GM21723 (cell line): ENCODE measurements around the gene TRAF4.

Experiments
- ATAC-seq: cut with Tn5 transposase; IDR thresholded peaks from one replicate; pipeline ENCODE4 v1.9.1; 2021; ENCODE audit warnings: mild to moderate bottlenecking, moderate library complexity; ENCODE audit not compliant: unreplicated experiment

The TRAF4 gene, protein sequence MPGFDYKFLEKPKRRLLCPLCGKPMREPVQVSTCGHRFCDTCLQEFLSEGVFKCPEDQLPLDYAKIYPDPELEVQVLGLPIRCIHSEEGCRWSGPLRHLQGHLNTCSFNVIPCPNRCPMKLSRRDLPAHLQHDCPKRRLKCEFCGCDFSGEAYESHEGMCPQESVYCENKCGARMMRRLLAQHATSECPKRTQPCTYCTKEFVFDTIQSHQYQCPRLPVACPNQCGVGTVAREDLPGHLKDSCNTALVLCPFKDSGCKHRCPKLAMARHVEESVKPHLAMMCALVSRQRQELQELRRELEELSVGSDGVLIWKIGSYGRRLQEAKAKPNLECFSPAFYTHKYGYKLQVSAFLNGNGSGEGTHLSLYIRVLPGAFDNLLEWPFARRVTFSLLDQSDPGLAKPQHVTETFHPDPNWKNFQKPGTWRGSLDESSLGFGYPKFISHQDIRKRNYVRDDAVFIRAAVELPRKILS

DNA sequence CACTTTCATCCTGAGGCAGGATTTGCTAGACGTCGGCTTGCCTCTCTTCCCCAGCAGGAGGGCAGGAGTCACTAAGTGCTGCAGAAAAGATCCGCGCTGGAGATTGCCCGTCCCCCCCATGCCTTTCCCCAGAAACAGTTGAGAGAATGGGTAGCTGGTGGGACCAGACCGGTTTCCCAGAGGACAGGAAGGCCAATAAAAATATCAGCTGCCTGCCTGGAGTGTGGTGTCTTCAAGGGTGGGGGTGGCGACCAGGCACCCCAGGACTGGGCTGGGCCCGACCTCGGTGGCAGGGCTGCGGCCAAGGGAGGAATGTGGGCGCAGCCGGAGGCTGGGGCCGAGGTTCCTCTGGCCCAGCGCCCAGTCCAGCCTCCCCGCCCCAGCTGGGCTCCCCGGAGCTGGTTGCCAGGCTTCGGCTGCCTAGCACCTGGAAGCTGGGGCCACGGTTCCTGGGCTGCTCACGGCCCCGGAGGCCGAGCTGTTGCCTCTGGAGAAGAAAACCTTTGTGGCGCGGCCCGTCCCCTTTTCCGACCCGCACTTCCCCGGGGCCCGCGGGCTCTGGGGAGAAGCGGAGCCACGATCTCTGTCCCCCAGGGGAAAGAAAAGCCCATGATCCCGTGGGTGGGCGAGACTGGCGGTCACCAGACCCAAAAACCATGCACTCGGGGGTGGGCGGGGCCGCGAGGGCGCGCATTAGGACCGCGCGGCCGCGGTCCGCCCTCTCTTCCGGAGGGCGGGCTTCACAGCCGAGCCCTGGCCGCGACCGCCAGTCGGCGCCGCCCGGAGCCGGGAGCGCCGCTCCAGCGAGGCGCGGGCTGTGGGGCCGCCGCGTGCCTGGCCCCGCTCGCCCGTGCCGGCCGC is at the start of gene TRAF4:
Gene TRAF4 (plus strand): TSS at position 769 of the 861 bp plus-strand sequence. CDS start 102 bp downstream, outside the sequence.
- ATAC-seq, result peak; percentile 54

- no peak for ATAC-seq
Measured at GRCh38 chr17:28698253-28698941, 45.4 kb upstream of the TRAF4 start.

DNA sequence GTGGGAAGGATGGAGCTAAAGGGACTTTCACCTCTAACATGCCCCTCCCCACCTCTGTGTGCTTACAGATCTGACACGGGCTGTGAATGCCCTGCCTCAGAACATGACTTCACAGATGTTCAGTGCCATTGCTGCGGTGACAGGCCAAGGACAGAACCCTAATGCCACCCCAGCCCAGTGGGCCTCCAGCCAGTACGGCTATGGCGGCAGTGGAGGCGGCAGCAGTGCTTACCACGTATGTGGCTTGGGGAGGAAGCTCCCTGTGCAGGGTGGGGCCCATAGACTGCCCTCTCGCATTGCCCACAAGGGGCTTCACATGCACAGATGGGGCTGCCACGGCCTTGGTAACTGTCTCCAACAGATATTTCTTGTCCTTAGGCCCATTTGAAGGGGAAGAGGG is 43.5 kb upstream of the TRAF4 start:
- no peak for ATAC-seq

DNA sequence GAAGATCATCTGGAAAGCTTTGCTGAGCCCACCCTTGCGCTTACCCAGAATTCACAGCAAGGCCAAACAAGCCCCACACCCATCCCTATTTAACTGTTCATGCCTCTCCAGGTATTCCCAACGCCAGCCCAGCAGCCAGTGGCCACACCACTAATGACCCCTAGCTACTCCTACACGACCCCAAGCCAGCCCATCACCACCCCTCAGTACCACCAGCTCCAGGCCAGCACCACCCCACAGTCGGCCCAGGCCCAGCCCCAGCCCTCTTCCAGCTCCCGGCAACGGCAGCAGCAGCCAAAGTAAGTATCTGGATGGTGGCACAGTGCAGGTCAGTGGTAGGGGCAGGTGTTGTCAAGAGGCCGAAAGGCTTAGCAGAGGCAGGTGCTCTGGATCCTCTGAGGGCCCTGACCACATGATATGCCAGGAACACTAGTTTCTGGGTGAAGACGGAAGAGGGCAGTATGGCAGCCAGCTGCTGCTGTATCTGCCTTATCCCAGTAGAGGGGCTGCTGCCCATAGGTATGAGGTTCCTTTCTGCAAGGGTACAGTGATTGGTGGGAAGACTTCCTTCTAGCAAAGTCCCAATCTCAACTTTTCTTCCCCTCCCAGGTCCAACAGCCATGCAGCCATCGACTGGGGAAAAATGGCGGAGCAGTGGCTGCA is 42.9 kb upstream of the TRAF4 start:
- ATAC-seq, result no peak

DNA sequence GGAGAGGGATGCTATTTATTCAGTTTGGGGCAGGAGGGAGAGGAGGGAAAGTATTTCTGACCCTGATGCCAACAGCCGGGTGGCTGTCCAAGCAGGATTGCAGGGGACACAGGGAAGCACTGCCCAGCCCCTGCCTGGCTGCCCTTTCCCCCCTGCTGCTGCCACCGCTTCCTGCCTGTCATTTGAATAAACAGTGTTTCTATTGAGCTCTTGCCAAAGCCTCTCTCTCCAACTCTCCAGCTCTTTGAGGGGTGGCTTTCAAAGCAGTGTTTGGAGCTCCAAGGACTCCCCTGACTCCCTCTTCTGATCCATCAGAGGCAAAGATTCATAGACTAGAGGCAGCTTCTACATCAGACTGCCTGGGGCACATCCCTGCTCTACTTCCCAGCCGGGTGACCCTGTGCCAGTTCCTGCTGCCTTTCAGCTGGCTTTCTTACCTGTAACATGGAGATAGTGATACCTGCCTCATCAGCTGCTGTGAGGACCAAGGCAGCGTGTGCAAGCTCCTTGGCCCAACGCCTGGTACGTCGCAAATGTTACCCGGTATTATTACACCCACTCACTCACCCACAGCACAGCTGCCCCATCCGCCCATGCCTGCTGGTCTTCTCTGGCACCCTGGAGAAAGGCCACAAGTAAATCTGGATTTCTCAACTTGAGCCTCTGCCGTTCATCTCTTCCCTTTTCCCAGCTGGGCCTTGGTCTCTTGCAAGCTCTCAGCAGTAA is 41.6 kb upstream of the TRAF4 start:
- ATAC-seq, result no peak

GRCh38 chr17:28702752-28703150 is 41.1 kb upstream of the TRAF4 start:
- ATAC-seq, result no peak

- no peak for ATAC-seq
Measured at GRCh38 chr17:28703552-28704218, 40.1 kb upstream of the TRAF4 start.

DNA sequence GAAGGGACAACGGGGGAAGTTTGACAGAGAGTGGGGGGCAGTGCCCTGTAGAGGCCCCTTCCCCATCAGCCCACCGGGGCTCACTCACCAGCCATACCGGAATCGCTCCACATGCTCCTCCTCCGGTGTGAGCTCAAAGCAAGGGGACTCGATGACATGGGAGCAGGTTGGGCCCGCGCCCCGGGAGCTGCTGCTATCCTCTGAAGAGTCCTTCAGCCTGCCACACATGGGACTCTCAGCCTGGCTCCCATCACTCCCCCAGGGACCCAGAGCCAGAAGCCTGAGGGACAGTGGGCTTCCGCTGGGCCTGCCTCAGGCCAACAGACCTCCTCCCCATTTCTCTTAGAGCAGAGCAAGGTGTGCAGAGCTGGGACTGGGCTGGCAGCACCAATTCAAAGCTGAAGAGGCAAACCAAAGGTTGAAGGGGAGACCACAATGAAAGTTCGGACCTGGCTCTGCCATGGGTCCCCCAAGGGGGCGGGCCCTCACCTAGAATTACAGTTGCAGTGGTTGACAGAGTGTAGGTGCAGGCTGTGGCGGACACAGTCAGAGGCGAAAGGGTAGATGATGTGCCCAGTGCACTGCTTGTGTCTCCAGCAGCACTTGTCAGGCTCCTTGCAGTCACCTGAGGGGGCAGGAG is 39.5 kb upstream of the TRAF4 start:
- ATAC-seq, result no peak

DNA sequence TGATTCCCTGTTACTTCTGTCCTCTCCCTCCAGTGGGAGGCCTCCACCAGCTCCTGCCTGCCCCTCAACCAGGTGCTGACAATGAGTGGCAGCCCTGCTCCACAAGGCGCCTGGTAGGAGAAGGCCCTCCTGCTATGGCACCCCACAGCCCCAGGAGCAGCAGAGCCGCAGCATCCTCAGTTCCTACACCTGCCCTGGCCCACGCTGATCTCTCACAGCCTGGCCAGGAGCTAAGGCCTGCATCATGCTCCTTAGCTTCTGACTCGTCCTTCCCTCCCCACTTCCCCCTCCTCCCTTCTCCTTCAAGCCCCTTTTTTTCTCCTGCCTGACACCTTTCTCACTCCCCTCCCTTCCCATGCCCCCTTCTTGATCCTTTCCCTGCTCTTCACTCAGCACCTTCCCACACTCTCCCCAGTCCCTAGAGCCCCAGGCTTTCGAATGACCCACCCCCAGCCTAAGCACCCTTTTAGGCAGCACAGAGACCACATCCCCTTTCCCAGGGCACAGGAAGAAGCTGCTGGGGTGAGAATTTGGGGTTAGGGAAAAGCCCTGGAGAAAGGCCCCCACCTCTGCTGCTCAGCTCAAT is 38.6 kb upstream of the TRAF4 start:
- no peak for ATAC-seq

GRCh38 chr17:28705728-28706334 is 38.0 kb upstream of the TRAF4 start:
- no peak for ATAC-seq

- no peak for ATAC-seq
Measured at GRCh38 chr17:28706471-28707338, 37.1 kb upstream of the TRAF4 start.

- ATAC-seq, result no peak
Measured at GRCh38 chr17:28707339-28707720, 36.5 kb upstream of the TRAF4 start.

DNA sequence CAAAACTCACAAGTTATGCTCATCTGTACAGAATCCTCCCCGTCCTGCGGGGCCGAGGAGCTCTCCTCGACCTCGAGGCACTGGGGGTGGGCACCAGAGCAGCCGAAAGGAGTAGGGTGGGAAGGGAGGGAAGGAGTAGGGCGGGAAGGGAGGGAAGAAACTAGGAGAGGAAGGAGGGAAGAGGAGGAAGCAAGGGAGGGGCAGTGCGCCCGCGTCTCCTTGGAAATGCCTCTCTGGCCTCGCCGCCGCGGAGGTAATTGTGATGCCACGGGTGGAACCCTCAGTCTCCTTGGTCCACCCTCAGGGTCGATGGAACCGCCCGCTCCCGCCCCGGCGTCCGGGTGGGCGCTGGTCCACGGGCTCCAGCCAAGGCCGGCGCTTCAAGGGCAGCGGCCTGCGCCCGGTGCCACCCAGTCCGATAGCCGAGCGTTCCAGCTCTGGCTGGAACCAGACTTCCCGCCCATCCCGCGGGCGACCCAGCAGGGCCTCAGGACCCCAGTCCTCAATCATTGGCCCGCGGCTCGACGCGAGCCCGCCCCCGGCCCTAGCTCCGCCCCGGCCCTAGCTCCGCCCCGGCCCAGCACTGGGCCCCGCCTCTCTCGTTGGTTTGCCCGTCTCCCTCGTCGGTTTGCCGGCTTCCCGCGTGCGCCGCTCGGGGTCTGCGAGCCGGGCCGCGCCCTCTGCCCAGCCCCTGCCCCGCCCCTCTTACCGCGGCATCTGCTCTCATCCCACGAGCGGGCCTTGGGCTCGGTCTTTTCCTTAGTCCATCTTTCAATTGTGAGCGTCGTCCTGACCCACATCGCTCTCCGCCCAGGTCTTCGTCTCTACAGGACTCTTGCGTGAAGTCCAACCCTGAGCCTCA is 32.7 kb upstream of the TRAF4 start:
- peak; percentile 75 for ATAC-seq

- peak; percentile 33 for ATAC-seq
Measured at GRCh38 chr17:28711723-28712031, 32.1 kb upstream of the TRAF4 start, which contains the start of gene PROCA1. PROCA1 (minus strand) TSS chr17:28711888; CDS start chr17:28711660, 228 bp downstream.

- peak; percentile 38 for ATAC-seq
Measured at GRCh38 chr17:28712032-28712704, 31.6 kb upstream of the TRAF4 start.
